DMS114 treated with DMSO at 0.1 percent for 48 hours (cell line): ENCODE results near the gene EIF4H.
"Not testable (repeated sequence)": the region's sequence is repeated elsewhere in the genome, so short reads cannot be mapped to it uniquely, and the experiment has no call there.

Experiments used
- DNase-seq: peaks from one replicate; lab custom pipeline; 2025; ENCODE audit not compliant: unreplicated experiment; lab: John Stamatoyannopoulos, UW

The EIF4H gene

DNA sequence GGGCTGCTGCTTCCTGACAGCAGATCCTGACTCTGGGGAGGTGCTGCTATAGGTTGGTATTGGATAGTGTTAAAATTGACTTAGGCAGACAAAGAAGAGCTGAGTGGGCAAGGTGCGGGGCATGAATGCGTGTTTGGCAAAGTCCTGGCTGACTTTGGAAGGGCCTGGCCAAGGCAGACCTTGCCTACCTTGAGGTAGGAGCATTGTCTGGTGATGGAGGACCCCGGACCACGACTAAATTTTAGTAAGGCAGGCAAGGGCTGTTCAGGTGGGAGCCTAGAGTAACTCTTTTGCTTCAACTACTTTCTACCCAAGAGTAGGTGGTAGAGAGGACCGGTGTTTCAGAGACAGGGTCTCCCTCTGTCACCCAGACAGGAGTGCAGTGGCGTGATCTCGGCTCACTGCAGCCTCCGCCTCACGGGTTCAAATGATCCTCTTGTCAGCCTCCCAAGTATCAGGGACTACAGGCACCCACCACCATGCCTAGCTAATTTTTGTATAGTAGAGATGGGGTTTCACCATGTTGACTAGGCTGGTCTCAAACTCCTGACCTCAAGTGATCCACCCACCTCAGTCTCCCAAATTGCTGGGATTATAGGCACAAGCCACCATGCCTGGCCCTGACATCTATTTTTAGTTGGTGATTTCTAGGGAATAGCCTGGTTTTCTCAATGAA lies 23.4 kb downstream of the EIF4H start:
- no peak for DNase-seq

DNA sequence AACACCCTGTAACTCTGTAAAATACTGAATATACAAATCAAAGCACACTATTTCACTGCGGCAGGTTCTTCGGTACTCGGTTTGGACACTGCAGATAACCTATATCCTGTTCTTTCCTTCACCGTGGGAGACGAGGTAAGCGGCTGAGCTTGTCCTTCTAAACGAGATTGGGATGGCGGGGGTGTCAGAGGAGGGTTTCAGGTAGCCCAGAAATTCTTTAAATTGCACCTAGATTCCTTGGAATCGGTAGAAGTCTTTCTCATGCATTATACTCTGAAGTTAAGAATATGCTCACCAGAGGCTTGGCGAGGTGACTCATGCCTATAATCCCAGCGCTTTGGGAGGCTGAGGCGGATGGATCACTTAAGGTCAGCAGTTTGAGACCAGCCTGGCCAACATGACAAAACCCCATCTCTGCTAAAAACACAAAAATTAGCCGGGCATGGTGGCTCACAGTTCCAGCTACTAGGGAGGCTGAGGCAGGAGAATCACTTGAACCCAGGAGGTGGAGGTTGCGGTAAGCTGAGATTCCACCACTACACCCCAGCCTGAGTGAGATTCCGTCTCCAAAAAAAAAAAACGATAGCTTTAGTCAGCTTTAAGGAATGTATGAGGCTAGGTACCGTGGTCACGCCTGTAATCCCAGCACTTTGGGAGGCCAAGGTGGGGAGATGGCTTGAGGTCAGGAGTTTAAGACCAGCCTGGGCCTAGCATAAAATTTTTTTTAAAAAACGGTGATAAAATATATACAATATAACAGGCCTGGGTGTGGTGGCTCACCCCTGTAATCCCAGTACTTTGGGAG lies 25.6 kb downstream of the EIF4H start:
- DNase-seq, result no peak

DNA sequence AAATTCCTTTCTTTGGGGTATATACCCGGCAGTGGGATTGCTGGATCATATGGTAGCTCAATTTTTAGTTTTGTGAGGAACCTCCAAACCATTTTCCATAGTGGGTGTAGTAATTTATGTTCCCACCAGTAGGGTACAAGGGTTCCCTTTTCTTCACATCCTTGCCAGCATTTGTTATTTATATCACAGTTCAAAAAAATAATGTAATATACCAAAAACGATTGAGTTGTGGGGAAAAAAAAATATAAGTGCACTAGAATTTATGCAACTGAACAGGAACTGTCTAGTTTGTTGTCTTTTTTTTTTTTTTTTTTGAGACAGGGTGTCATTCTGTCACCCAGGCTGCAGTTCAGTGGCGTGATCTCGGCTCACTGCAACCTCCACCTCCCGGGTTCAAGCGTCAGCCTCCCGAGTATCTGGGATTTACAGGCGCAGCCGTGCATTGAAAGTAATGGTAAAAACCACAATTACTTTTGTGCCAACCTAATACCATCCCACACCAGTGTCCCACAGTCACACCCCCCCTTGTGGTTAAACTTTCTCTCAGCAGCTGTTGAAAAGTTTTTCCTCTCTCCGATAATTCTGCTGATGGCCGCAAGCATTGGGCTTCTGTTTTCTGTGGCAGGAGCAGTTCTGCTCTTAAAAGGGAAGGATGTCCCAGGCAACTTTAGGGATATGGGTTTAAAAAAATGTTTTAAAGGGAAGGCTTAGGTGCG lies 28.8 kb downstream of the EIF4H start:
- DNase-seq, result peak; percentile 72

DNA sequence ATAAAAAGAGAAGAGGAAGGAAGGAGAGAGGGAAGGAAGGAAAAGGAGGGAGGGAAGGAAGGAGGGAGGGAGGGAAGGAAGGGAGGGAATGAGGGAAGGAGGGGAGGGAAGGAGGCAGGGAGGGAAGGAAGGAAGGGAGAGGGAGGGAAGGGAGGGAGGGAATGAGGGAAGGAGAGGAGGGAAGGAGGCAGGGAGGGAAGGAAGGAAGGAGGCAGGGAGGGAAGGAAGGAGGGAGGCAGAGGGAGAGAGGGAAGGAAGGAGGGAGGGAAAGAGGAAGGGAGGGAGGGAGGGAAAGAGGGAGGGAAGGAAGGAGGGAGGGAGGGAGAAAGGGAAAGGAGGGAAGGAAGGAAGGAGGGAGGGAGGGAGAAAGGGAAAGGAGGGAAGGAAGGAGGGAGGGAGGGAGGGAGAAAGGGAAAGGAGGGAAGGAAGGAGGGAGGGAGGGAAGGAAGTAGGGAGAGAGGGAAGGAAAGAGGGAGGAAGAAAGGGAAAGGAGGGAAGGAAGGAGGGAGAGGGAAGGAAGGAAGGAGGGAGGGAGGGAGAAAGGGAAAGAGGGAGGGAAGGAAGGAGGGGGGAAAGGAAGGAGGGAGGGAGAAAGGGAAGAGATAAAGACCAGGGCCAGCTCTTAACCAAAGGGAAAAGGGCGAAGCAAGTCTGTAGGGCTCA lies 29.9 kb downstream of the EIF4H start:
- DNase-seq, result no peak

DNA sequence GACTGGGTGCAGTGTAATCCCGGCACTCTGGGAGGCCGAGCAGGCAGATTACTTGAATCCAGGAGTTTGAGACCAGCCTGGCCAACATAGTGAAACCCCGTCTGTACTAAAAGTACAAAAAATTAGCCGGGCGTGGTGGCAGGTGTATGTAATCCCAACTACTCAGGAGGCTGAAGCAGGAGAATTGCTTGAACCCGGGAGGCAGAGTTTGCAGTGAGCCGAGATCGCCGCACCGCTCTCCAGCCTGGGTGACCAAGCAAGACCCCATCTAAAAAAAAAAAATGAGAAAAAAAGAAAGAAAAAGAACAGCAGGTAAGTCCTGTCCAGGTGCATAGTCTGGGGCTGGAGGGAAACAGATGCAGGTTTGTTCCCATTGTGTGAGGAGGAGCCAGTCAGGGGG lies 31.9 kb downstream of the EIF4H start:
- not testable (repeated sequence) for DNase-seq

DNA sequence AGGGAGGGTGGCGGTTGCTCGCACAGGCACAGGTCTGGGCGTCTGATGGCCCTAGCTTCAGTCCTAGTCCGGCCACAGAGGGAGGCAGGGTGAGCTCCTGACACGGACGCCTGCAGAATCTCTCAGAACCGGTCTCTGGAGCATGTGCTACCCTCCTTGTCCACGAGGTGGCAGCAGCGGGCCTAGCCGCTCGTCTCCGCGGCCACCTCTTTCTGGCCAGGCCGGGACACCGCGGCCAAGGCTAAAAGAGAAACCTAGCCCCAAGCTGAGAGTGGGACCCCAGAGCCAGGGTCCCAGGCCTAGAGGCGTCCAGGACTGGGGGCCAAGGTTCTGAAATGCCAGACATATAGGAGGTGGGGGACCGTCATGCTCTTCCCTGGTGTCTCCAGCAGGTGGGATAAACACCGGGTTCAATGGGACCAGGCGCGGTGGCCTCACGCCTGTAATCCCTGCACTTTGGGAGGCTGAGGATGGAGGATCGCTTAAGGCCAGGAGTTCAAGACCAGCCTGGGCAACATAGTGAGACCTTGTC lies 32.5 kb downstream of the EIF4H start:
- peak; percentile 67 for DNase-seq

DNA sequence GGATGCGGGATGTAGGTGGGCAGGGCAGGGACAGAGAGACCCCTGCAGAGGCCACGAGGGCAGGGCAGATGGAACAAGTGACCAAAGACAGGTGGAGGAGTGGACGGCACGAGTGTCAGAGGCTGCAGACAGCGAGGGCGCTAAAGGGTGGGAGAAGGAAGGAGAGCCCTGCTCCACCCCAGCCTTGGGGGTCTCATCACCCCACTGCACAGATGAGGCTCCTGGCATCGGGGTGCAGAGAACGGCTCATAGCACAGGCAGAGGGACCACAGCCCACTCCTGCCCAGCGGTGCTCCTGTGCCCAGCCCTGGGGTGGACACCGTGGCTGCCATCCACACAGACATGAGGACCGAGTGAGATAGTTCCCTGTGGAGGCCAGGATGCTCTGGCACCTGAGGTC lies 33.4 kb downstream of the EIF4H start:
- DNase-seq, result no peak

DNA sequence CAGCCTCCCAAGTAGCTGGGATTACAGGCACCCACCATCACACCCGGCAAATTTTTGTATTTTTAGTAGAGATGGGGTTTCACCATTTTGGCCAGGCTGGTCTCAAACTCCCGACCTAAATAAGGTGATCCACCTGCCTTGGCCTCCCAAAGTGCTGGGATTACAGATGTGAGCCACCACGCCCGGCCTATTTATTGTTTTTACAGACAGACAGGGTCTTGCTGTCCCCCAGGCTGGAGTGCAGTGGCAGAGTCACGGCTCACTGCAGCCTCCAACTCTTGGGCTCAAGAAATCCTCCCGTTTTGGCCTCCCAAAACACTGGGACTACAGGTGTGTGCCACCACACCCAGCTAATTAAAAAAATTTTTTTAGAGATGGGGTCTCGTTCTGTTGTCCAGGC lies 34.1 kb downstream of the EIF4H start:
- not testable (repeated sequence) for DNase-seq

DNA sequence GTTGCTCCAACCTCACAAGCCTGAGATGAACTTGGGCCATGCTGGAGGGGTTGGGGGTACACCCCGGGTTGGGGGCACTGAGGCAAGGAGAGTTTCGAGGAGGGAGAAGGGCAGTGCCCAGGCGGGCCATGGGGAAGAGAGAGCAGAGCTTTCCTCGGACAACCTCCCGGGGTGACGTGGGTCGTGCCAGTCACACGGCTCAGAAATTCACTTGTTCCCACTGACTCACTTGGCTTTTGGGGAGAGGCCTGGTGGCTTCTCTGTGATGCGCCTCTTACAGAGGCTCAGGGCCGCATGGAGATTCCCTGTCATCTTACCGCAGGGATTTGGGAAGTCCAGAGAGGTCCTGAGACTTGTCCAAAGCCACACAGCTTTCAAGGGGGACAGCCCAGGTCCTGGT lies 38.5 kb downstream of the EIF4H start:
- no peak for DNase-seq

DNA sequence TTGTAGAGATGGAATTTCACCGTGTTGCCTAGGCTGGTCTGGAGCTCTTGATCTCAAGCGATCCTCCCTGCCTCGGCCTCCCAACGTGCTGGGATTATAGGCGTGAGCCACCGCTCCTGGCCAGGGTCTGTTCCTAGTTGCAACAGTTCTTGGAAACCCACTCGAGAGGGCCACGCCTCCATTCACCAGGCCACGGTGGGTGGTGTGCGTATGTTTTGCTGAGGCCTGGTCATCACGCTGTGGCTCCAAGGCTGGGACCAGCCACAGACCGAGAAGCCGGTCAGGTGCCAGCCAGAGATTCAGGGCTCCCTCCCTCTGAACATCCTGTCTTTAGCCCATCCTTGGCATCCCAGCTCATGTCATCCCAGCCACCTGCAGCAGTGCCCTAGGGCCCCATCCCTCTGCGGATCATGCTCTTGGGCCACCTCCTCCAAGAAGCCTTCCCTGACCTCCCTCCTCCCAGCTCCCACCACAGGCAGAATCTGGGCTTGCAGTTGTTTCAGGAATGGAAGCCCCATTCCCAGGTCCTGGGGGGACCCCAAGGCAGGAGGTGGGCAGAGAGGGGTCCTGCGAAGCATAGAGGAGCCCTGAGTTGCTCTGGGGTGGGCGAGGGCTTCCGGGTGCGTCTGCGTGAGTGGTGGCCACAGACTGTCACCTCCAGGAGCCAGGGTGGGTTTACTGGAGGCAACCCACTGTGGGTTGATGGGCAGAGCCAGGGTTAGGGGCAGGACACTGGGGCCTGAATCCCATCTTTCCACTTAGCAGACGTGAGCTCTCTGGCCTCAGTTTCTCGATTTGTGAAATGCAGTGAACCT lies 40.9 kb downstream of the EIF4H start:
- DNase-seq, result no peak

DNA sequence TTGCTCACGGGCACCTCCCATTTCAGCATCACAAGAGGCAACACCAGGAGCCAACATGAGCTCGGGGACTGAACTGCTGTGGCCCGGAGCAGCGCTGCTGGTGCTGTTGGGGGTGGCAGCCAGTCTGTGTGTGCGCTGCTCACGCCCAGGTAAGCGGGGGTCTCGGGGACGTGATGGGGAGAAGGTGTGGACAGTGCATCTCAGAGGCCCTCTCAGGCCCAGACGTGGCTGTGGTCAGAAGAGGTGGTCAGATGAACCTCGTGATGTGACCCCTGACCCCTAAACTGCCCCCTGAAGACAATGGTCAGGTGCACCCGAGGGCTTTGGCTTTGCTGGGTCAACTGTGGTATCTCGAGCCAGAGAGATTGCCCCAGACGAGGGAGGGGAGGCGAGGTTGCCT lies 41.8 kb downstream of the EIF4H start:
- DNase-seq, result no peak

DNA sequence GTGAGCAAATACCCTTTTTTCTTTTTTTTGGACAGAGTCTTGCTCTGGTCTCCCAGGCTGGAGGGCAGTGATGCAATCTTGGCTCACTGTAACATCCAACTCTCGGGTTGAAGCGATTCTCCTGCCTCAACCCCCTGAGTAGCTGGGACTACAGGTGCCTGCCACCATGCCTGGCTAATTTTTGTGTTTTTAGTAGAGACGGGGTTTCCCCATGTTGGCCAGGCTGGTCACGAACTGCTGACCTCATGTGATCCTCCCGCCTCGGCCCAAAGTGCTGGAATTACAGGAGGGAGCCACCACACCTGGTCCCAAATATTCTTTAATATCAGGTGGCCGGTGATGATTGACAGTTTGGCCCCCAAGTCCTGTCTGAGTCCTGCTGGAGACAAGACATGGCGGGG lies 42.2 kb downstream of the EIF4H start:
- DNase-seq, result no peak

DNA sequence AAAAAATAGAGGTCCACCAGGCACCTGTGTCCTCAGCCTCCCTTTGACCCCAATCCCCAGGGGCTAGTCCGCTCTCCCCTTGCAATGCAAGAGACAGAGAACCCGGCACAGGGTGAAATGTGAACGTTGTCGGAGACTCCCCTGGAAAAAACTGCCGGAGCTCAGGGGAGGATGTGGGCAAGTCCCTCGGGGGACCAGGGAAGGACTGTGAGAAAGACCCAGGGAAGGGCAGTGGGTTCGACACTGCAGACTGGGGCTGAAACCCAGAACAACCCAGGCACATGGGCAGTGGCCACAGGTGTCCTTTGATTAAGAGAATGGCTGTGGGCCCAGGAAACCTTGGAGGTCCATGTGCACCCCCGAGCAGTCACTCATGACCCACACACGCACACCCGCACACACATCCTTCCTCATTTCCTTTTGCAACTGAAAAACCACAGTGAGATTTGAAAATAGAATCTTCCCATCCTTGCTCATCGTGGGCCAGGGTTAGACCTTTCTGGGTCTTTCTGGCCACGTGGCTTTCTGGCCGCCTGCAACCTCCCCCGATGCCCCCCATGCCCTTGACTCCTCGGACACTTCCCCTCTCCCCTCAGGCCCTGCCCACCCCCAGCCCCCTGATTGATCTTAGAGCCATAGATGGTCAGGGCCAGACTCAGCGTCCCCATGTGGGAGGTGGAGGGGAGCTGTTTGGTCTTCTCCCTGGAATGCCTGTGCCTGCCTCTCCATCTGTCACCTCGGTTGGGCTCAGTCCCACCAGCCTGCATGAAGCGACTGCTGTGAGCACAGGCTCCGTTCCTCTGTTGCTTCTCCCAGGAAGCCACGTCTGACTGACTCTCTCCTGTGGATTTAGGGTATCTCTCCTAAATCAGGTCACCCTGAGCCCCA lies 43.5 kb downstream of the EIF4H start:
- DNase-seq, result no peak

DNA sequence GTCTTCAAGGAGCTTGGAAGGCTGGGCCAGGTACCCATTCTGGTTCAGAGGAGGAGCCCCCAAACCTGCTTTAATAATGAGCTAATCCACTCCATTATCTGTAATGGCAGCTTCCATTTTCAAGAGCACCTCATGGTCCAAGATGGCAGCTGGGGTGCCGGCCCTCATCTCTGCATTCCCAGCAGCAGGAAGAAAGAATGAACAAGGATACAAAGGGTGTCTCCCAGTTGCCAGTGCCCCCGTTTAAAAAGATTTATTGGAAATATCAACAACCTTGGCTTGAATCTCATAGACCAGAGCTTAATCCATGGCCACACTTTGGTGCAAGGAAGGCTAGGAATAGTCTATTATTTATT lies 44.2 kb downstream of the EIF4H start:
- DNase-seq, result no peak

DNA sequence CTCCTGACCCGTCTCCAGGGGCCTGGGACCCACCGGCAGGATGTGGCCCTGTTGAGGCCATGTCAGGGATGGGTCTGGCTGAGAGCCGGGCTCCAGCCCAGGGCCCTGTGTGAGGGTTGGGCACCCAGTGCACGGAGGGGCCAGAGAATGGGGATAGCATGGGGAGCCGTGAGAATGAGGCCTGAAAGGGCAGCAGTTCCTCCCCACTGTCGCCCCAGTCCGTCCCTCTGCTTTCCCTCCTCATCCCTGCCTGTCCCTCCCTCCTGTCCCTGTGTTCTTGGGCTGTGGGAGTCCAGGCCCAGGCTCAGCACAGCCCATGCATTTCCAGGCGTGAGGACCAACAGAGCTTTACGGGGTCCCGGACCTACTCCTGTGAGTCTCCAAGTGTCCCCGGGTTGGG lies 45.3 kb downstream of the EIF4H start:
- no peak for DNase-seq

DNA sequence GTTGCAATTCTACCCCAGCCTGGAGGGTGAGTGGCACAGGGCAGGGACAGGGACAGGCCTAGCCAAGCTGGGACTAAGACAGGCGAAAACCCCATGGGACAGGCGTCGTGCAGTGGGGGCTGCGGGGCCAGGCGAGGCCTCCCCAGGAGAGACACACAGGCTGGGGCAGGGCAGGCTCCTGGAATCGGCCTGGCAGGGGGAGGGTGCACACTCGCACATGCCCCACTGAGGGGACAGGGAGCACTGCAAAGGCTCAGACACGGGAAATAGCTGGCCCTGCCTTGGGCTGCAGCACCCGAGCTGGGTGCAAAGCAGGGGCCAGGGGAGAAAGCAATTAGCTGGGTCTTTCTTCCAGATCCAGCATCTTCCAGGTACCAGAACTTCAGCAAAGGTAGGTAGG lies 46.1 kb downstream of the EIF4H start:
- no peak for DNase-seq

DNA sequence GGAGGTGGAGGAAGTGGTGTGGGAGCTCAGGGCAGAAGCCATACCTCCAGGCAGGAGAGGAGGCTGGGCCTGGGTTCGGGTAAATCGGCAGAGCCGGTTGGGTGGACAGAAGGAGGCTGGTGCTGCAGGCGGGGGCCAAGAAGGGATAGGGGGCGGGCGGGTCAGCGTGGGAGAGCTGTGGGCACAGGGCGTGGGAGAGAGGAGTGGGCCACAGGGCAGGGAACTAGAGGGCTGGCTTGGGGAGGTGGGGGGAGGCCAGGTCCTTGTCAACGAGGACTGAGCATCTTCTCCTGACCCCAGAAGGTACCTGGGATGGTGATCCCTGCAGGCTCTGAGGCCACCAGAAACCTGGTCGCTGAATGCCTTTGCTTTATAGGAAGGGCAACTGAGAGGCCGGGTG lies 47.6 kb downstream of the EIF4H start:
- no peak for DNase-seq

DNA sequence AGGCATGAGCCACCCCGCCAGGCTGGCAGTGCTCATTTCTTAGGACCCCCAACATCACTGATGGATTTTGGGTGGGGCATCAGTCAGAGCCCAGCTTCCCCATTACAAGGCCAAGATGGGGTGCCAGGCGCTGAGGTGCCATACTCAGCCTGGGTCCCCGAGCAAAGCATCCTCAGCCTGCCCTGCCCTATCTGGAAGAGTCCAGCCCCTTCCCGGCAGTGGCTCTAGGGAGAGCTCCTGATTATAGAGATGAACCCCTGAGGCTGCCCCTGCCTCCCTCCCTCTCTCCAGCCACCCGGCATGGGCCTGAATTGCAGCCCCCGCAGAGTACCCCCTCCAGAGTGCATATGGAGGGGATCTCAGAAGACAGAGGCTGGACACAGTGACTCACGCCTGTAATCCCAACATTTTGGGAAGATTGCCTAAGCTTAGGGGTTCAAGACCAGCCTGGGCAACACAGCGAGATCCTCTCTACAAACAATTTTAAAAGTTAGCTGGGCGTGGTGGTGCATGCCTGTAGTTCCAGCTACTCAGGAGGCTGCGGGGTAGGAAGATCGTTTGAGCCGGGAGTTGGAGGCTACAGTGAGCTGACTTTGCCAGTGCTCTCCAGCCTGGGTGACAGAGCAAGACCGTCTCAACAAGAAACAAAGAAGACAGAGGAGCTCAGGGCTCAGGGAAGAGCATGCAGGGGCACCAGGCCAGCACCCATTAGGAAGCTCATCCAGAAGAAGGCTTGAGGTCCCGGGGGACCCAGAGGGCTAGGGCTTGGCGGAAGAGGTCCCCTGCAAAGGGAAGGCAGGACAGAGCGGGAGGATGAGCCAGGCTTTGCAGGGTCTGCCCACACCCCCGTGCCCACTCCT lies 48.9 kb downstream of the EIF4H start:
- DNase-seq, result no peak
